Stomach (tissue), 9 donors: ENCODE data around the gene INO80. TPM values are rescaled to one million over a fixed set of nuclear protein-coding genes. Genes with fewer than 3 reads are reported as not detected.

Experiments
- DNase-seq, 2 donors: peaks; one replicate each; pipeline versions ENCODE4 v3.0.0 to v3.0.0-alpha.2; 2013 to 2019
- H3K27ac ChIP-seq, 5 donors: fragments of 200-600 bp in 4 of 5; sonication (generic) in 4 of 5; one replicate each; pipeline ENCODE4 v1.5.1; 2013 to 2019; ENCODE audit warnings: mild to moderate bottlenecking in 1 of 5, moderate library complexity in 1 of 5
- H3K27me3 ChIP-seq, 3 donors: fragments of 200-600 bp; sonication (generic); one replicate each; pipeline ENCODE4 v1.5.1; 2017 to 2019; ENCODE audit warnings: mixed run types in 1 of 3
- H3K36me3 ChIP-seq, 4 donors: fragments of 200-600 bp; sonication (generic); 1 replicate in 3 of 4; 2 replicates in 1 of 4; pipeline ENCODE4 v1.5.1; 2016 to 2019
- H3K4me1 ChIP-seq, 4 donors: fragments of 200-600 bp; sonication (generic); one replicate each; pipeline ENCODE4 v1.5.1; 2016 to 2019
- H3K4me3 ChIP-seq, 4 donors: fragments of 200-600 bp; sonication (generic) in 3 of 4; one replicate each; pipeline ENCODE4 v1.5.1; 2016 to 2019; ENCODE audit warnings: mild to moderate bottlenecking in 1 of 4
- H3K9me3 ChIP-seq, 4 donors: fragments of 200-600 bp; sonication (generic); one replicate each; pipeline ENCODE4 v1.5.1; 2016 to 2019
- CTCF ChIP-seq, 7 experiments: fragments of 450-650 bp in 4 of 7; fragments of 200-600 bp in 3 of 7; sonication (generic) in 3 of 7; IDR thresholded peaks; one replicate each; pipeline ENCODE4 v1.5.1; 2016 to 2019; ENCODE audit warnings: antibody characterized with exemption in 7 of 7, control low read depth in 2 of 7, mild to moderate bottlenecking in 1 of 7
- EP300 ChIP-seq: sonication (generic); formaldehyde crosslinking; IDR thresholded peaks from one replicate; pipeline ENCODE4 v1.6.1; 2017; ENCODE audit warnings: antibody characterized with exemption
- POLR2A ChIP-seq, 4 donors: fragments of 450-650 bp; IDR thresholded peaks; one replicate each; pipeline ENCODE4 v1.6.1; 2016; ENCODE audit warnings: antibody characterized with exemption in 4 of 4, control low read depth in 2 of 4, mild to moderate bottlenecking in 1 of 4, moderate library complexity in 1 of 4
- POLR2AphosphoS5 ChIP-seq, 3 donors: sonication (generic); formaldehyde crosslinking; IDR thresholded peaks; one replicate each; pipeline ENCODE4 v1.6.1; 2016; ENCODE audit warnings: antibody characterized with exemption in 3 of 3
- whole genome bisulfite sequencing, 5 donors: extraction: QIAGEN DNeasy Blood & Tissue Kit in 3 of 5; methylation state at CpG; one replicate each; pipeline versions ENCODE4 v1.1.5 to v1.1.7; 2013 to 2018; 5-methylcytosine and 5-hydroxymethylcytosine counted together
- intact Hi-C: fragments of 100-400 bp; cut with DNase I; formaldehyde crosslinking; loops from one replicate; pipeline ENCODE4 v1.15.1; 2023; ENCODE audit warnings: low total_unique reads
- polyA plus RNA-seq, 3 donors: library from polyadenylated mRNA; stranded (reverse); fragments of 200-250 nt; gene quantifications; one replicate each; pipeline ENCODE4 v1.2.3, GENCODE V29; 2013
- total RNA-seq, 5 donors: library from RNA; depleted of rRNA; stranded (reverse); fragments of >200 nt; gene quantifications; one replicate each; pipeline versions ENCODE4 v1.1.0 to v1.2.3, GENCODE V29; 2014 to 2016
- donor health status: healthy with polysubstance abuse.
- donor health status: Bipolar disorder and iron deficiency.
- donor health status: healthy.

INO80 gene
- total and polyA plus RNA-seq, 8 donors: 4.6 to 40.8 (median 29.2) TPM

DNA sequence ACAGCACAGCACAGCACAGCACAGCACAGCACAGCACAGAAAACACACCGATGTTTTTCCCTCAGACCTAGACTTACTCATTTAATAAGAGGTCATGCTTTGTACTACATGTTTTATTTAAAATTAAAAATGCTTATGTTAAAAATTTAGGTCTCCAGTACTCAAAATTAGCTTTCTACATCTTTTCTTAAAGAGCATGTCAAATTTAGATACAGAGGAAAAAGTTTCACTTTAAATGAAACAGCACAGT, 84.1 kb downstream of the INO80 start:
- intact Hi-C loops: no loop called here
- Histone ChIP-seq H3K4me3 (no peak overlapping the region), H3K9me3 (no peaks in the 10 kb centered on the region), H3K27ac (no peak overlapping the region), H3K36me3 (peaks cover 3 to 48% (median 40%) of the 10 kb centered on the region in 4 donors), H3K4me1 (peaks cover 0 to 5% (median 0%) of the 10 kb centered on the region in 4 donors), H3K27me3 (no peaks in the 10 kb centered on the region)
- TF ChIP-seq POLR2AphosphoS5 (IDR thresholded peaks at IDR 0.05): no peak
- TF ChIP-seq POLR2A (IDR thresholded peaks at IDR 0.05): no peak
- TF ChIP-seq EP300: no peak
- no peak for TF ChIP-seq CTCF (IDR thresholded peaks at IDR 0.05)
- DNase-seq: no peak
- 95 to 100% (median 100%) methylated on average over 1 of the region's 1 CpG for WGBS, 5 donors

GRCh38 chr15:41031232-41032078, 84.6 kb downstream of the INO80 start:
- intact Hi-C loops: no loop called here
- Histone ChIP-seq H3K36me3 (peaks cover 3 to 53% (median 46%) of the 10 kb centered on the region in 4 donors), H3K4me3 (no peak overlapping the region), H3K9me3 (no peaks in the 10 kb centered on the region), H3K4me1 (peaks cover 0 to 7% (median 2%) of the 10 kb centered on the region in 4 donors), H3K27ac (no peak overlapping the region), H3K27me3 (no peaks in the 10 kb centered on the region)
- no peak for DNase-seq
- 71 to 89% (median 78%) methylated on average over 5 of the region's 5 CpGs for WGBS, 5 donors
- TF ChIP-seq EP300 (no peak), POLR2AphosphoS5 (IDR thresholded peaks at IDR 0.05) (no peak)

- no peaks in the 10 kb centered on the region for H3K9me3 ChIP-seq
Measured at GRCh38 chr15:41028853-41029252, 87.2 kb downstream of the INO80 start.

GRCh38 chr15:41025393-41025792, 90.7 kb downstream of the INO80 start:
- H3K4me3 ChIP-seq: no peak overlapping the region
- WGBS, 5 donors: 81 to 98% (median 90%) methylated on average over 4 of the region's 4 CpGs
- intact Hi-C loops: no loop called here
- no peak for DNase-seq
- H3K27me3 ChIP-seq: no peaks in the 10 kb centered on the region
- H3K9me3 ChIP-seq: no peaks in the 10 kb centered on the region
- peaks cover 6 to 72% (median 56%) of the 10 kb centered on the region in 4 donors for H3K36me3 ChIP-seq
- H3K4me1 ChIP-seq: peaks cover 9 to 49% (median 30%) of the 10 kb centered on the region in 4 donors
- peak overlapping the region; percentile 0 to 51 (median 23) for H3K27ac ChIP-seq
- TF ChIP-seq CTCF (IDR thresholded peaks at IDR 0.05) (no peak), EP300 (no peak)

More at GRCh38 chr15:41028853-41029252, 87.2 kb downstream of the INO80 start:
- no peak for DNase-seq
- H3K4me1 ChIP-seq: peaks cover 8 to 29% (median 19%) of the 10 kb centered on the region in 4 donors
- 32 to 50% (median 48%) methylated on average over 1 of the region's 1 CpG for WGBS, 5 donors
- peaks cover 3 to 63% (median 51%) of the 10 kb centered on the region in 4 donors for H3K36me3 ChIP-seq
- H3K27ac ChIP-seq: no peak overlapping the region
- intact Hi-C loops: no loop called here
- TF ChIP-seq POLR2AphosphoS5 (IDR thresholded peaks at IDR 0.05): no peak
- no peak for TF ChIP-seq POLR2A (IDR thresholded peaks at IDR 0.05)
- no peak for TF ChIP-seq EP300
- TF ChIP-seq CTCF (IDR thresholded peaks at IDR 0.05): no peak
- no peak overlapping the region for H3K4me3 ChIP-seq
- H3K27me3 ChIP-seq: no peaks in the 10 kb centered on the region

DNA sequence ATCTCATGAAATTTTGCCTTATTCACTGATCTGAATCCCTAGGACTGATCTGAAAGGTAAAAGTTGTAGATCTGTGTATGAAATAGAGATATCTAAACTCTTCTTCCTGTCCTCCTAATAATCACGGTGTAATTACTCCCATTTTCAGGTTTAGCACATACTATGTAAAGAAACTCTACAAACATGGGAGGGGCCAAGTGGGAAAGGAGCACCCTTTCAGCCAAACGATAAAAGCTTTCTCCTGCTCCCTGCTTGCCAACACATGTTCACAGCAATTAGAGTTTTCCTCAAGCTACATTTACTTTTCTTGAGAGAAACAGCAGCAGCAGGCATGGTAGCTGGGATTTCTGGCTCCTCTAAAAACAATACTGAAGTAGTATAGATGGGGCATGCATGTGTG, 91.2 kb downstream of the INO80 start:
- intact Hi-C loops: loop anchor here (5.0 kb wide), 1 partner anchor 118 kb away; no protein-coding TSS in a partner anchor
- Histone ChIP-seq H3K27me3 (no peaks in the 10 kb centered on the region), H3K27ac (peak overlapping the region in 4 of 5 donors; percentile 16 to 51 (median 24)), H3K4me1 (peaks cover 9 to 49% (median 30%) of the 10 kb centered on the region in 4 donors), H3K9me3 (no peaks in the 10 kb centered on the region), H3K4me3 (no peak overlapping the region), H3K36me3 (peaks cover 11 to 73% (median 56%) of the 10 kb centered on the region in 4 donors)
- TF ChIP-seq EP300: no peak
- TF ChIP-seq POLR2AphosphoS5 (IDR thresholded peaks at IDR 0.05): peak in 1 of 3 donors; percentile 3
- no peak for TF ChIP-seq POLR2A (IDR thresholded peaks at IDR 0.05)
- no peak for TF ChIP-seq CTCF (IDR thresholded peaks at IDR 0.05)
- WGBS, 5 donors: 18 to 36% (median 20%) methylated on average over 2 of the region's 2 CpGs
- peak in 1 of 2 donors; percentile 52 for DNase-seq
